GM21526 (cell line): ENCODE measurements around the gene KIF6.

Source experiments
- ATAC-seq: cut with Tn5 transposase; IDR thresholded peaks from one replicate; pipeline ENCODE4 v1.9.1; 2021; ENCODE audit warnings: moderate library complexity; ENCODE audit not compliant: unreplicated experiment, low FRiP score

The KIF6 gene

DNA sequence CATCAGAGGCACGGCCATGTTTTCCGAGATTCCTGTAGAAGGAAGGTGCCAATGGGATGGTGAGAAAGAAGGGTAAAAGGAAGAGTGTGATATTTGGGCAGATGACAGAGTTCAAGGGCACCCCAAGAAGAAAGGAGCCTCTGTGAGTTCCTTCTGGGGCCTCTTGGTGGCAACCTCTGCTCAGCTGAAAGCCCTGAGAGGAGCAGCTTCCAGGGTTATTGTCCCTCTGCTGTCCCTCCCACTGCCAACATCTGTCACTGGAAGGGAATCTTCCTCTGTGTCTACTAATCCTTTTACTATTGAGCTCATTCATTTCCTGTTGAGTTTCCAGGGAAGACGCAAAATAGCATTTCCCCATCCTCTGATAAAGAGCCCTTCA is 362.7 kb downstream of the KIF6 start:
- no peak for ATAC-seq

DNA sequence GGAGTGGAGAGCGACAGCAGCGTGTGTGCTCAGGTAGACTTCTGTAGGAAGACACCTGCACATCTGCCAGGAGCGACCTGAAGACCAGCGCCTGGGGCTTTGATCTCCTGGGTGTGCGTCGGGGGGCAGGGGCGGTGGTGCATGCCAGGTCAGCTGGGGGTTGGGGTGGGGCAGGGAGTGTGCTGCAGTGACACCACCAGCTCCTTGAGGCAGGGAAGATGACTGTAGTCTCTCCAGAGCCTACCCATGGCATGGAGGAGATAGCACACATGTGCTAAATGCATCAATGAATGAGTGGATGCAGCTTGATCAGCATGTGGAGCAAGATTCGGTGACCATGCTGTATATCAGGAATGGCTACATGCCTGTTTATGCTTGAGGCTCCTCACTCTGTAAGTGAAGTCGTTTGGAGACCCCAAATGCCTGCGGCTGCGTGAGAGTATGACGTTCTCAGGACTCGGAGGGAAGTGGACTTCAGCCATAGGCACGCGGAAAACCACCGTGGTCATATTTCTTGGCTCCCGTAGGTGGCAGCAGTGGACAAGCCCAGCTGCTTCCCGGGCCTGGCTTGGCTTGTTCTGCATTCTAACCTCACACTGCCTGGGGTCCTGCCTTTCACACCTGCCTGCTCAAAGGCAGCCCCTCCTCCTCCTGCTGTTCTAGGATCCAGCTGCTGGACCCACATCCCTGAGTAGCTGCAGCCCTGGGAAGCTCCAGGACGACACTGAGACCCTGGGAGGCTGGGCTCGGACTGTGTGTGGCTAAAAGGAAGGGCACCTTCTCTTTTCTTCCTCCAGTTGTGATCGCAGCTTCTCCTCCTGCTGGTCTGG is 363.3 kb downstream of the KIF6 start:
- no peak for ATAC-seq

DNA sequence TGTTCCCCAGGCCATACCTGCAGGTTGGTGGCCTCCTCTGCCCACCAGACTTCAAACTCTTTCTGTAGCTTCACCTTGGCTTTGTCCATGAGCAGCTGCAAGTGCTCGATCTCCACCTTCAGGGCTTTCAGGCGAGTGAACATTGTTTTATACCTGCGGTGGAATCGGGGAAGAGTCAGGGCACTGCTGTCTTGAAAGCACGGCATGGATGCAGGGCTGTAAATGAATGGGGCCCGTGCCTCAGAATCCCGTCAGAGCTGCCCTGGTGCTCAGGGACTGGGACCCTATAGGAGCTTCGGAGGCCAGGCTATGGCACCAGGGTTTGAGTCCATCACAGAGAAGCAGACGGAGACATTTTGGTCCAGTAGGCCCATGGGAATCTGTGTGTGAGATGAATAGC is 364.8 kb downstream of the KIF6 start:
- ATAC-seq, result no peak

DNA sequence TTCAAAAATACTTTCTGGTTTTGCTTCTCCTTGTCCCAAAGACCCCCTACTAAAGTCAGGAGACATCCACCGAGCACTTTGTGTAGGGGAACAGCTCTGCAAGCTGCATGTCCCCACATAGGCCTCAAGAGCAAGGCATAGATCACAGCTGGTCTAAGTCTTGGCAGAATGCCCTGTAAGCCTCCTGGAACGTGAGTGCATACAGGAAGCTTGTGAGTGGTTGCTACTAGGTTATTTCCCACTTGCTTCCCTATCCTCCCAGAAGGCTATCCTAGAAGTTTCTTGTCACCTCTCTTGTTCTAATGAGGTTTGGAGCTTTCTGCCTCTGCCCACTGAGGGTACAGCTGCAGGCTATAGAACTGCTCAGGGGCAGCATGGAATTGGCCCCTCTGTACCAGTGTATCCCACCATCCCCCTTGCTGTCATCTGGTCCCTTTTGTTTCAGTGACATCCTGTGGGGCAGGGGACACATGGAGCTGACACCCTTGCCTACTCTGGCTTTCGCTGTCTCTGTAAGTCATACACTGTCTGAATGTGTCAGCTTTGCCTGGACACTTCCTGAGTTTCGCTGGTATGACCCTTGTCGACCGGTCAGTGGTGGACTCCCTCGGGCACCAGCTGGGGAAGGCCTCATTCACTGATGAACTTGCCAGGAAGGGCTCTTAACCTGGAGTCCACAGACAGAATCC is 367.1 kb downstream of the KIF6 start:
- no peak for ATAC-seq

DNA sequence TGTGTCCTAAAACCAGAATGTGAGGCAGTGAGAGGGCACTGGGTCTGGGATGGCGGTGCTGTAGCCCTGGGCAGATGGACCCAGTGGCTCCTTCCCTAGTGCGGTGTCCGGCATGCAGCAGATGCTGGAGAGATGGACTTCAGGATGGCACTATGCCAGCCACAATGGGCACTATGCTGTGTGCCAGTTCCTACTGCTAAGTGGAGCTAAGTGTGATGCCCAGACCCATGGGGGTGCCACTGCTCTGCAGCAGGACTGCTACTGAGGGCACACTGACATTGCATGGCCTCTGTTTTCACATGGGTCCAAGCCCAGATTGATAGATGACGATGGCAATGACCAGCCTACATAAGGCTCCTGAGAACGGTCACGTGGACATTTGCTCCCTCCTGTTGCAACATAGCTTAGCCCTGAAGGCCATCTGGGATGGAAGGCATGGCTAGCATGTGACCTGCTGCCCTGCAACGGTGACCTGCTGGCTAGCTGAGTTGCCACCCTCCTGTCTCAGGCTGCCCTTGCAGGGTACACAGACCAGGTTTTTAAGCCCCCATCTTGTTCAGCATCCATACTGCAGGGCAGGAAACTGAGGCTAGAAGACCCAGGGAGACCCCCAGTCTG is 371.4 kb downstream of the KIF6 start:
- no peak for ATAC-seq

DNA sequence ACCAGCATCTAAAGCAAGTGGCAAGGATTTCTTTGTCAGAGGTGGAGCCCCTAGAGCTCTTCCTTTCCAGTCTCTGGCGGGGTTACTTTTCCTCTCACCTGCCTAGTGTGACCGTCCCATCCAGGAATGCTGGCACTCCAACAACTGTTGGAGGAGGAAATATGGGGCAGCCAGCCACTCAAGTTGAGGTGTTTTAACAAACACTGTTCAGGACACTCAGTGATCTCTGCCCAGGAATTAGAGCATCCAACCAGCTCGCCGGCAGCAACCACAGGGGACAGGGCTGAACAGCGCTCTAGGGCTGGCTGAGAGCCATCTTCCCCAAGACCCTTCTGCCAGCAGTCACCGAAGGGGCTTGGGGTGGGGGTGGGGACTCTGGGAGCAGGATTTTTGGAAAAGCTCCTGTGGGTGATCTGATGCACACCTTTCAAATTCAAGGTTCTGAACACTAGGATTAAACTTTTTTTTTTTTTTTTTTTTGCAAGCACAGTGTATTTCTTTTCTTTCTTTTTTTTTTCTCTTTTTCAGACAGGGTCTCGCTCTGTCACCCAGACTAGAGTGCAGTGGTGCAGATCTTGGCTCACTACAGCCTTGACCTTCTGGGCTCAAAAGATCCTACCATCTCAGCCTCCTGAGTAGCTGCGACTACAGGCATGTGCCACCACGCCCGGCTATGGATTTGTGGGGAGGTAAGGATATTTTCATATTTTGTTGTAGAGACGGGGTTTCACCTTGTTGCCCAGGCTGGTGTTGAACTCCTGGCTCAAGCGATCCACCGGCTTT is 374.3 kb downstream of the KIF6 start:
- ATAC-seq, result no peak

DNA sequence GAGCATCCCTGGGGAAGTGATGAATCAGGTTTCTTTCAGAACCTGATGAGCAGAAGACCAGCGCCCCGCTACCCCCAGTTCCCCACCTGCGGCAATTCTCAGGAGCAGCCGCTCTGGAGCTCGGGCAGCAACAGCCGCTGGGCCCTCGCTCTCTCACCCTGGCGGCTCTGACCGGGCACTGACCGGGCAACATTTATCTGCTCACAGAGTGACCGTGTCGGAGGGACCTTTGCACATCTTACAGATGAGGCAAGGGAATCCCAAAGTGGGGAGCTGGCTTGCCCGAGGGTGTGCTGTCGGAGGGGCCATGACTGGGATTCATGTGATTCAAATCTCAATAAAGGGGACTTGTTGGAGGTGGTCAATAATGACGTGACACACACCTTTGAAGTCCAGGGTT is 376.5 kb downstream of the KIF6 start:
- no peak for ATAC-seq

DNA sequence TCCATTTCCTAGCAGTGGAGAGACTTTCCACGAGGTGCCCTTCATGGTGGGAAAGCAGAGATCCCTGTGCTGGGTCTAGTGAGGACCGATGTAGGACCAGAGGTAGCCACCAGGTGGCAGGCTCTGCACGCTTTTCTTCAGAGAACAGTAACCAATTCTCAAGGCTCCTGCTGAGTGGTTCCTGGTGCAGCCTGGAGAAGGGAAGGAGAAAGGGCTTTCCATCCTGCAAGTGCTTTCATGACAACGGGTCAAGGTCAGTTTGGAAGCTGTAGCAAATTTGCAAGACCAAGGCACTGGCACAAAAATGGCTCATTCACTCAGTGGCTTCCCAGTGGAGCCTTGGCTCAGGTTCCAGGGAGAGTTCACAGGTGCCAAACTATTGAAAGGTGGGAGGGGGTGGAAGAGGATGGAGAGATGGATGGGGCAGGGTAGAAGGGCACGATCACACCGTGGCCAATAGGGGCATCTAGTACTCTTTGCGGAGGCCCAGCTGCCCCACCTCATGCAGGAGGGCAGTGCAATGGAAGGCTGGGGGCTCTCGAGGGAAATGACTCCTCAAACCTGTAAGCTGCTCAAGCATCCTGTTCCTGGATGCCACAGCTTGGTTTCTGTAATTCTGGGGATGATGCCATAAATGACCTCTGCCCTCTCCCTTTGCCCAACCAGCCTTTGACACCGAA is 377.2 kb downstream of the KIF6 start:
- no peak for ATAC-seq

DNA sequence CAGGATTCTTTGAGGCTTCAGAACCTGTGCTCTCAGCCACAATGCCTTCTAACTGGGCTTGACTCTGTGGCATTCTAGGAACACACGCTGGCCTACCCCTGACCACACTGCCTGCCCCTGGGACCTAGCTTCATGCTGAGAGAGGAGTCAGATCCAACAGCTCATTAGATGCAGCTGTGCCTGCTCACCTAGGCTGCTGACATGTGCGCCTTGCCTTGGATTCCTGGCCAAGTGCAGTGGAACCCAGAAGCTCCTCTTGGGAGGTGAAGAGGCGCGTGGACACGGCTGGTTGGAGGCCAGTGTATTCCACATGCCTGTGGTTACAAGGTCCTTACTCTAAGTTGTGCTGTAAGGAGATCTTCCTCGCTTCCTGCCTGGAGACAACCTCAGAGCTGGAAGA is 378.0 kb downstream of the KIF6 start:
- ATAC-seq, result no peak

DNA sequence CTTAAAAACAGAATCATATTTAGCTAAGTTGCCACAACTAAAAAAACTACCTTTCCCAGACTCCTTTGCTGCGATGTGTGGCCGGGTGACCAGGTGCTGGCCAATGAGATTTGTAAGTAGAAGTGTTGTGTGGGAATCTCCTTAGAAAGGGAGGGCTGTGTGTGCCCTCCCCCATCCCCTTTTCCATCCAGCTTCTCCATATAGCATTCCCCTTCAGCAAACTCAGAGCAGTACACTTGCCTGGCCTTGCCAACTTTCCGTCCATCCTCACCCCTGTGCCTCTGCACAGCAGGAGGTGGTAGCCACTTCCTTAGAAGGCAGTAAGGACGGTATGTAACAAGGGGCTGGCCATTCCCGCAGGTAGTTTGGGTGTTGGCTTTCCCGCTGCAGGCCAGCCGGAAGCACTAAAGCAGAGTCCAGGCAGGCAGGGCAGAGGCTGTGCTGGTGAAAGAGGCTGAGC is 380.4 kb downstream of the KIF6 start:
- no peak for ATAC-seq

DNA sequence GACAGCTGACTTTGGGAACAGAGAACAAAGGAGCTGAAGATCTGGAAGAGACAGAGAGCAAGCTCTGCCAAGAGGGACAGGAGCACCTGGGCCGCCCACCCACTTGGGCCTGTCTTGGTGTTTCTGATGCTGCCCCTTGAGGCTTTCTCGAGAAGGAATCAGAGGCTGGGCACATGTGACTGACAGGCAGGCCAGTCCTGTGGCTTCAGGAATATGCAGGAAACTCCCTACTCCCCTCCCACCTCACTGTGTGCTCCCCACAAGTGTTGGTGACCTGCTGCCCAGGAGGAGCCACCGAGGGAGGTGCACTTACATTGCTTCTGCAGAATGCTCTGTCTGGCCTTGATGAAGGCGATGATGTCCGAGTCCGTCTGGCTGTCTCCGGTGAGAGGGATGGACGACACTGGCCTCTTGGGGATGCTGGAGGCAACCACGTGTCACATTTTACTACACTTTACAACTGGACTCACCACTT is 381.8 kb downstream of the KIF6 start:
- no peak for ATAC-seq

DNA sequence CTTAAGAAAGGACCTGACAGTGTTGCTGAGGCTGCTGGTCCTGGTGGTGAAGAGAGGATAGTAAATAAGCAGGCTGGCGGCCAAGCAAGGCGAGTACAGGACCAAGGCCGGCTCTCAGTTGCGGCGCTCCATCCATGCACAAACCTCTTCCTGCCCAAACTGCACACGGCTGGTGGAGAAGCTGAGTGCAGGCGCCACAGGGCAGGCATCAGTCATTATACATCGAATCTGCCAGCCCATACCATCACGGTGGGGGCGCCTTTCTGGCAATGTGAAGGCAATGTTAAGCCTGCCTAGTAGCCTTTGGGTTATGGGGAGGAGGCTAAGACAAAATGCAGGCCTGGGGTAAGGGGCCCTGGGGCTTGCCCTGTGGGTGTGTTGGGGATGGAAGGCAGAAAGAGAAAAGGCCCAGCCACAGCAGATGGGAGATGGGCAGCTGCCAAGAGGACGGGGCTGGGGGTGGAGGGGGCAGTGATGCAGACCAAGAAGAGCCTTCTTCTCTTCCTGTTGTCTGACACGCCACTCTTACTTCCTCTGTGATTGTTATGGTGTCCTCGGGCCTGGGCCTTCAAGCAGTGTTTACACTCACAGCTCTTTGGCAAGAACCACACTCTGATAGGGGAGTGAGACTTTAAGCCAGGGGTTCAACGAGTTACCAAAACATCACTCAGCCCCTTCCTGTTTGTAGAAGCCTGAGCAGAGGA is 382.4 kb downstream of the KIF6 start:
- ATAC-seq, result no peak

DNA sequence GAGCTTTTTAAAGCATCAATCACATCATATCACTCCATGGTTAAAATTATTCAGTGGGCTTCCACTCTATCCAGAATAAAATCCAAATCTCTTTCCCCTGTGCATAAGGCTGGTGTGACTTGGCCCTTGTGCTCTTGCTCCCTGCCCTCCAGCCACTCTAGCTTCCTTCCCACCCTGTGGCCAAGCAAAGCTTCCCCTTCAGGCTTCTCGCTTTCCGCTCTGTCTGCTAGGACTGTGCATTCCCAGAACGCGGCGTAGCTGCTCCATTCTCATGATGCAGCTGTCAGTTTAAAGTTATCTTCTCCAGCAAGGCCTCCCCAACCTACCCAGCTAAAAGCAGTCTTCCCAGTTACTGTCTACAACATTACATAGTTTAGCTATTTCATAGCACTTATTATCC is 383.3 kb downstream of the KIF6 start:
- ATAC-seq, result no peak

DNA sequence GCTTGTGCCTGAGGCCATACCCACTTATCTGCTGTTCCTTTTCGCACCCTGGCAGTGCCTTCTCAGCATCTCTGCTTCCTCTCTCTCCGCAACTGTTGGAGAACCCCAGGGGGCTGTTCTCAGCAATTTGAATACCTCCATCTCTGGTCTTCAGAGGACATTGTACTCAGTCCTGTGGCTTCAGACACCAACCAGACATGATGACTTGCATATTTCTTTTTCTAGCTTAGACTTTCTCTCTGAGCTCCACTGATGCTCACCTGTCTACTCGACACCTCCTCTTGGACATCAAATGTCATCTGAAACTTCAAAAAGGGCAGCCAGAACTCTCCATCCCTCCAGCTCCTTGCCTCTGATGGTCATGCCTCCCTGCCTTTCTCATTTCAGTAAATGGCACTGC is 383.9 kb downstream of the KIF6 start:
- ATAC-seq, result no peak

DNA sequence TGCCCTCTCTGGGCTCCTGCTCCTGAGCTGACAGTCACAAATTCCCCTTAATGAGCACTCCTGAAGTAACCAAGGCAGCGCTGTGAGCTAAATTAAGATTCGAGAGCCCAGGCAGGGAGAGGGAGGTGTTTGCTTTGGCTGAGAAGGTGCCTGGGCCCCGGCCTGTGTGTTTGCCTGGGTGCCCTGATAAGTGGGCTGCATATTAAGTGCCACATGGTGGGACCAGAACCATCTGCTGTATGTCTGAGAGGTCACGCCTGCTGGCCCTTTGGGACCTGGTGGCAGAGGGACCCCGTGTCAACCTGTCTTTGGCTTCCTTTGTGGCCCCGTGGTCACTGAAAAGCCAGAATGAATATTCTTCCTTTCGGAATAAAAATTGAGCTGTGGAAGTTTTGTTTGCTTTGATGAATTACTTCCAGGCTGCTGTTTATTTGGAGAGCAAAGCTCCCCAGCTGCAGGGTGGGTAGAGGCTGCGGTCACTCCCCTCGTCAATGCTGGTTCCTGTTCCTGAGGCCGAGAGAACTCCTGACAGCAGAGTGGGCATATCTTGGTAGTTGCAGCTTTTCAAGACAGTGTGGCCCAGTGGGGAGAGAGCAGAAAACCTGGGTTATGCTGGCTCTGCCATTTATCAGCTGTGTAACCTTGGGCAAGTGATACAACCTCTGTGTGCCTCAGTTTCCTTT is 385.2 kb downstream of the KIF6 start:
- no peak for ATAC-seq

DNA sequence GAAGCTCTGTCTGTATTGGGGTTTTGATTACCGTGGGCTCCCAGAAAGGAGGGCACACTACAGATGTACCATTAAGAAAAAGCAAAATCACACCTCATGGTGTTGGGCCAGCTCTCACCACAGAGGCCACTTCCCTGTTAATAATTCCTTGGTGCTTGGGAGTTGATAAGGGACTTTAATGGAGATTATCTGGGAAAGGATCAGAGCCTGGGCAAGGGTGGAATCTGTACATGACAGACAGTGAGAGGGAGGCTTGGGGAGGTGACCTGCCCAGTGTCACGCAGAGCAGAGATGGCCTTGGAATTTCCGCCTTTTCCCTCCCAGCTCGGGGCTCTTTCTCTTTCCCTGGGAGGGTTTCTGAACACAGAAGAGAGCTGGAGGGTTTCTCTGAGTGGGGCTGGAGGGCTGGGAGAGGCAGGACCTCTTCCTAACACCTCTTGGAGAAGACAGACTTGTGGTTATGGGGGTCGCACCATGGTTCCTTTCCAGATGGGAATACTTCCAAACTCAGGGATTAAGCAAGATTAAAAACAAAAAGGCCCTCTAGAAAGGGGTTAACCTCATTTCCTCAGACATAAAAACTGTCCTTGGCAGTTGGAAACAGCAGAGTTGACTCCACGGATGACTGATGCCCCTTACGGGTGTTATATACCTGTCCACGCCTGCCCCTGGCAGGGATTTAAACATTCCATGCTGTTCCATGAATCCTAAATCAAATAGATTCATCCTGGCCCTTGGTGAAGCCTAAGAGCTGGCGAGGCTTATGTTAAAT is 385.9 kb downstream of the KIF6 start:
- ATAC-seq, result no peak

DNA sequence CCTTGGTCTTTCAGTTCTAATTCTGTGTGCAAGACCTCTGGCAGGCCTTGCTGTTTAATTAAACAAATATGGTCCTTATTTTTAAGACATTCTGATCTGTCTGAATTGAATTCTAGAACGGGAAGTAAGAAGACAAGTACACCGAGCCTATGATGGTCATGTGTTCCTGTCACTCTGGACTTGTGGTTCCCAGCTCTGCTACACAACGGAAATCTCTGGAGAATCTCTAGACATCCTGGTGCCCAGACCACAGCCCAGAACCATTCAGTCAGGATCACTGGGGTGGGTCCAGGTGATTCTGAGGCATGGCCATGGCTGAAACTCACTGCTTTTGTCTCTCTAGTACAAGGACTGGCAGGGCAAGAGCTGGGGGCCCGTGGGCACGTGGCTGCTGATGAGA is 386.8 kb downstream of the KIF6 start:
- no peak for ATAC-seq

DNA sequence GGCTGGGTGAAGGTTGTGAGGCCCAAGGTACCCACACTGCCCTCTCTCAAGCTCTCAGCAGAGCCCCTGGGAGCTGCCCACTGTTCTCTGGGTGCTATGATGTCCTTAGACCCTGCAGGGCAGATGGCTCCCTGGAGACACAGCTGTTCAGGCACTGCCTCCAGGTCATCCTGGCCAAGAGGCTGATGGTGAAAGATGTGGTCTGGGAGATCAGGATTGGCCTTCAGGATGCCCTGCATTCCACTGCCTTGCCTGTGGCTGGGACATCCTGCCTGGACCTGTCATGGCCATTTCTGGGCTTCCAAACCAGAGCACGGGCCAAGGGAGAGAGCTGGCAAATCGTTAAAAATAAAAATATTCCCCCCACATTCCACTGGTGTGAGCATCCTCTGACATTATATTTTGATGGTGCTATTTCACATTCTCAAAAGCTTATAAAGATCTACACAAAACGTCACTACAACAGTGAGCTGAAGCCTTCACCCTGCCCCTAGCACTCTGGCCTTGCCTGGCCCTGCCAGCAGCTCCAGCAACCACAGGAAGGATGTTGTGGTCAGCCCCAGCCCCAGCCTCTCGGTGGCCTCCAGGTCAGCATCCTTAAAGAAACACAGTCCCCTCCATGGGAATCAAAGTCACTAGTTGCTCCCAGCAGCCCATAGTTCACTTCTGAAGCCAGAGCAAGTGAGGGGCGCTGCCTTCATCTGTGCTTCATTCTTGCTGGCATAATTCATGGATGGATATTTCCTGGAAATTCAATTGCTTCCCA is 389.2 kb downstream of the KIF6 start:
- ATAC-seq, result no peak
